Measurements from ENCODE around the gene RAMP3. TPM values are rescaled to one million over a fixed set of nuclear protein-coding genes. Genes with fewer than 3 reads are reported as not detected.

The RAMP3 gene
- total RNA-seq, 2 experiments from 2014 or later, result not detected

GRCh38 chr7:45184326-45185027, 26.9 kb downstream of the RAMP3 start:
- Mint-ChIP-seq H3K4me1 (ENCODE audit: low read depth) (no peaks in the 10 kb centered on the region), H3K9me3 (no peaks in the 10 kb centered on the region), H3K27ac (no peak overlapping the region), H3K27me3 (peaks cover 7% of the 10 kb centered on the region), H3K4me3 (no peak overlapping the region), H3K36me3 (no peaks in the 10 kb centered on the region)
- ChIA-PET POLR2A (no interaction called here), CTCF (no interaction called here)
- intact Hi-C loops (cut with micrococcal nuclease), result no loop called here
- no peak for DNase-seq

- Mint-ChIP-seq H3K36me3 (no peaks in the 10 kb centered on the region), H3K27ac (no peak overlapping the region)
Measured at GRCh38 chr7:45185028-45185863, 27.7 kb downstream of the RAMP3 start.

GRCh38 chr7:45185864-45186250, 28.3 kb downstream of the RAMP3 start:
- Mint-ChIP-seq H3K4me1 (ENCODE audit: low read depth) (no peaks in the 10 kb centered on the region), H3K9me3 (no peaks in the 10 kb centered on the region), H3K27me3 (peaks cover 4% of the 10 kb centered on the region), H3K4me3 (no peak overlapping the region), H3K27ac (no peak overlapping the region), H3K36me3 (no peaks in the 10 kb centered on the region)
- CTCF ChIA-PET, result no interaction called here
- POLR2A ChIA-PET, result no interaction called here
- intact Hi-C loops (cut with micrococcal nuclease), result no loop called here
- DNase-seq, result no peak

More at GRCh38 chr7:45185028-45185863, 27.7 kb downstream of the RAMP3 start:
- no peaks in the 10 kb centered on the region for H3K9me3 Mint-ChIP-seq
- DNase-seq, result no peak
- peaks cover 6% of the 10 kb centered on the region for H3K27me3 Mint-ChIP-seq
- no peak overlapping the region for H3K4me3 Mint-ChIP-seq
- CTCF ChIA-PET, result no interaction called here
- intact Hi-C loops (cut with micrococcal nuclease), result no loop called here
- POLR2A ChIA-PET, result no interaction called here
- H3K4me1 Mint-ChIP-seq (ENCODE audit: low read depth), result no peaks in the 10 kb centered on the region

GRCh38 chr7:45186261-45186813, 28.7 kb downstream of the RAMP3 start:
- H3K27ac Mint-ChIP-seq, result no peak overlapping the region
- no peaks in the 10 kb centered on the region for H3K36me3 Mint-ChIP-seq
- POLR2A ChIA-PET, result no interaction called here
- peaks cover 6% of the 10 kb centered on the region for H3K27me3 Mint-ChIP-seq
- intact Hi-C loops (cut with micrococcal nuclease), result no loop called here
- no peak overlapping the region for H3K4me3 Mint-ChIP-seq
- H3K4me1 Mint-ChIP-seq (ENCODE audit: low read depth), result no peaks in the 10 kb centered on the region
- no peak for DNase-seq
- CTCF ChIA-PET, result no interaction called here
- no peaks in the 10 kb centered on the region for H3K9me3 Mint-ChIP-seq

GRCh38 chr7:45187089-45187945, 29.7 kb downstream of the RAMP3 start:
- no peak overlapping the region for H3K27ac Mint-ChIP-seq

GRCh38 chr7:45187946-45188411, 30.4 kb downstream of the RAMP3 start:
- Mint-ChIP-seq H3K4me1 (ENCODE audit: low read depth) (peaks cover 5% of the 10 kb centered on the region), H3K27me3 (peaks cover 20% of the 10 kb centered on the region), H3K36me3 (no peaks in the 10 kb centered on the region), H3K9me3 (peaks cover 4% of the 10 kb centered on the region), H3K4me3 (no peak overlapping the region), H3K27ac (no peak overlapping the region)
- intact Hi-C loops (cut with micrococcal nuclease), result no loop called here
- DNase-seq, result no peak
- POLR2A ChIA-PET, result no interaction called here
- CTCF ChIA-PET, result no interaction called here

More at GRCh38 chr7:45187089-45187945, 29.7 kb downstream of the RAMP3 start:
- peaks cover under 1% of the 10 kb centered on the region for H3K9me3 Mint-ChIP-seq
- CTCF ChIA-PET, result no interaction called here
- intact Hi-C loops (cut with micrococcal nuclease), result no loop called here
- no peaks in the 10 kb centered on the region for H3K36me3 Mint-ChIP-seq
- H3K4me3 Mint-ChIP-seq, result no peak overlapping the region
- POLR2A ChIA-PET, result no interaction called here
- H3K27me3 Mint-ChIP-seq, result peaks cover 14% of the 10 kb centered on the region
- no peak for DNase-seq
- H3K4me1 Mint-ChIP-seq (ENCODE audit: low read depth), result peaks cover under 1% of the 10 kb centered on the region

GRCh38 chr7:45188736-45189135, 31.1 kb downstream of the RAMP3 start:
- Mint-ChIP-seq H3K4me1 (ENCODE audit: low read depth) (peaks cover 6% of the 10 kb centered on the region), H3K36me3 (no peaks in the 10 kb centered on the region), H3K9me3 (peaks cover 4% of the 10 kb centered on the region), H3K27me3 (peaks cover 24% of the 10 kb centered on the region), H3K4me3 (no peak overlapping the region), H3K27ac (no peak overlapping the region)
- ChIA-PET POLR2A (no interaction called here), CTCF (no interaction called here)
- intact Hi-C loops (cut with micrococcal nuclease), result no loop called here
- no peak for DNase-seq

GRCh38 chr7:45189151-45189970, 31.8 kb downstream of the RAMP3 start:
- Mint-ChIP-seq H3K36me3 (no peaks in the 10 kb centered on the region), H3K4me3 (no peak overlapping the region), H3K27me3 (peaks cover 24% of the 10 kb centered on the region), H3K4me1 (ENCODE audit: low read depth) (peaks cover 6% of the 10 kb centered on the region), H3K27ac (no peak overlapping the region), H3K9me3 (peaks cover 4% of the 10 kb centered on the region)
- ChIA-PET POLR2A (no interaction called here), CTCF (no interaction called here)
- DNase-seq, result no peak
- intact Hi-C loops (cut with micrococcal nuclease), result no loop called here

GRCh38 chr7:45190406-45191165, 33.0 kb downstream of the RAMP3 start:
- Mint-ChIP-seq H3K4me1 (ENCODE audit: low read depth) (peaks cover 10% of the 10 kb centered on the region), H3K9me3 (peaks cover 4% of the 10 kb centered on the region), H3K36me3 (no peaks in the 10 kb centered on the region), H3K27me3 (peaks cover 33% of the 10 kb centered on the region), H3K4me3 (no peak overlapping the region), H3K27ac (no peak overlapping the region)
- no peak for DNase-seq
- CTCF ChIA-PET, result no interaction called here
- POLR2A ChIA-PET, result no interaction called here
- intact Hi-C loops (cut with micrococcal nuclease), result no loop called here

GRCh38 chr7:45191396-45191795, 33.8 kb downstream of the RAMP3 start:
- no peak for DNase-seq
- H3K4me3 Mint-ChIP-seq, result no peak overlapping the region
- peaks cover 18% of the 10 kb centered on the region for H3K4me1 Mint-ChIP-seq (ENCODE audit: low read depth)
- POLR2A ChIA-PET, result no interaction called here
- intact Hi-C loops (cut with micrococcal nuclease), result no loop called here
- peaks cover 35% of the 10 kb centered on the region for H3K27me3 Mint-ChIP-seq
- CTCF ChIA-PET, result interaction anchor here (1.0 kb wide), 1 partner anchor 35 kb away, joined by 3 read pairs; no protein-coding TSS in a partner anchor
- no peak overlapping the region for H3K27ac Mint-ChIP-seq
- H3K9me3 Mint-ChIP-seq, result peaks cover 4% of the 10 kb centered on the region
- no peaks in the 10 kb centered on the region for H3K36me3 Mint-ChIP-seq

- Mint-ChIP-seq H3K36me3 (no peaks in the 10 kb centered on the region), H3K4me1 (ENCODE audit: low read depth) (peaks cover 24% of the 10 kb centered on the region), H3K9me3 (peaks cover 4% of the 10 kb centered on the region), H3K27me3 (peaks cover 33% of the 10 kb centered on the region), H3K4me3 (no peak overlapping the region), H3K27ac (no peak overlapping the region)
- ChIA-PET POLR2A (no interaction called here), CTCF (no interaction called here)
- DNase-seq, result no peak
- intact Hi-C loops (cut with micrococcal nuclease), result no loop called here
Measured at GRCh38 chr7:45192621-45193041, 35.0 kb downstream of the RAMP3 start.

Measured in activated CD4-positive, alpha-beta memory T cell treated with anti-CD3 and anti-CD28 coated beads for 36 hours (primary cell).